Measurements from ENCODE around the gene KLHDC8A.

The KLHDC8A gene

DNA sequence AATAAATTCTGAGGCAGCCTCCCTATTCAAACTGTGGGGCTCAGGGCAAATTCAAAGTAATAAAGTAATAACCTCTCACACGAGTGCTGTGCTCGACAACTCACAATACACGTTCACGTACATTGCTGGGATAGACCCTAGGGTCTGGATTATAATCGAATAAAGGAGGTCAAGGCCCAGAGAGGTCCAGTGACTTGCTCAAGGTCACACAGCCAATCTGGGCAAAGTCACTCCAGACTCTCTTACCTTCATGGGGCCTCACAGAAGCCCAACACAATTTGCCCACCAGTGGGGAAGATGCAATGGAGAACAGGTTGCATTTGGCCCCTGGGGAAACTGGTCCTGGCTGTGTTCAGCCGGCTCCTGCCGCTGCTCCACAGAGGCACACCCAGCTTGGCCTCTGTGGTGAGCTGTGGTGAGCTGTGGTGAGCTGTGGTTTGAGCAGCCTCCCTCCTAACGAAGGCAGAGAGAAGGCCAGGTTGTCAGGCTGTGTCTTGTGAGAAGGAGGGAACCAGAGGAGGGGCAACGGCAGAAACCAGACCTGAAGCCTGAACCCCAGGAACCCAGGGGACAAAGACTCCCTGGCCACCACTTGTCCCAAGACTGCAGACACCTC is 70.3 kb downstream of the KLHDC8A start:
- Histone ChIP-seq H3K9me3 (no peaks in the 10 kb centered on the region), H3K36me3 (no peaks in the 10 kb centered on the region), H3K27me3 (no peaks in the 10 kb centered on the region), H3K4me1 (peaks cover 12% of the 10 kb centered on the region), H3K4me3 (ENCODE audit: low read depth, low read length) (no peak overlapping the region)
- TF ChIP-seq, protein P1, sequence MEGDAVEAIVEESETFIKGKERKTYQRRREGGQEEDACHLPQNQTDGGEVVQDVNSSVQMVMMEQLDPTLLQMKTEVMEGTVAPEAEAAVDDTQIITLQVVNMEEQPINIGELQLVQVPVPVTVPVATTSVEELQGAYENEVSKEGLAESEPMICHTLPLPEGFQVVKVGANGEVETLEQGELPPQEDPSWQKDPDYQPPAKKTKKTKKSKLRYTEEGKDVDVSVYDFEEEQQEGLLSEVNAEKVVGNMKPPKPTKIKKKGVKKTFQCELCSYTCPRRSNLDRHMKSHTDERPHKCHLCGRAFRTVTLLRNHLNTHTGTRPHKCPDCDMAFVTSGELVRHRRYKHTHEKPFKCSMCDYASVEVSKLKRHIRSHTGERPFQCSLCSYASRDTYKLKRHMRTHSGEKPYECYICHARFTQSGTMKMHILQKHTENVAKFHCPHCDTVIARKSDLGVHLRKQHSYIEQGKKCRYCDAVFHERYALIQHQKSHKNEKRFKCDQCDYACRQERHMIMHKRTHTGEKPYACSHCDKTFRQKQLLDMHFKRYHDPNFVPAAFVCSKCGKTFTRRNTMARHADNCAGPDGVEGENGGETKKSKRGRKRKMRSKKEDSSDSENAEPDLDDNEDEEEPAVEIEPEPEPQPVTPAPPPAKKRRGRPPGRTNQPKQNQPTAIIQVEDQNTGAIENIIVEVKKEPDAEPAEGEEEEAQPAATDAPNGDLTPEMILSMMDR (IDR thresholded peaks at IDR 0.05; ENCODE audit: low read depth, low read length): no peak
- DNase-seq: no peak
